Measurements from ENCODE around the gene AHDC1.

AHDC1 gene

GRCh38 chr1:27632387-27633297 is 28.7 kb upstream of the AHDC1 start:
- TF ChIP-seq, protein P1, sequence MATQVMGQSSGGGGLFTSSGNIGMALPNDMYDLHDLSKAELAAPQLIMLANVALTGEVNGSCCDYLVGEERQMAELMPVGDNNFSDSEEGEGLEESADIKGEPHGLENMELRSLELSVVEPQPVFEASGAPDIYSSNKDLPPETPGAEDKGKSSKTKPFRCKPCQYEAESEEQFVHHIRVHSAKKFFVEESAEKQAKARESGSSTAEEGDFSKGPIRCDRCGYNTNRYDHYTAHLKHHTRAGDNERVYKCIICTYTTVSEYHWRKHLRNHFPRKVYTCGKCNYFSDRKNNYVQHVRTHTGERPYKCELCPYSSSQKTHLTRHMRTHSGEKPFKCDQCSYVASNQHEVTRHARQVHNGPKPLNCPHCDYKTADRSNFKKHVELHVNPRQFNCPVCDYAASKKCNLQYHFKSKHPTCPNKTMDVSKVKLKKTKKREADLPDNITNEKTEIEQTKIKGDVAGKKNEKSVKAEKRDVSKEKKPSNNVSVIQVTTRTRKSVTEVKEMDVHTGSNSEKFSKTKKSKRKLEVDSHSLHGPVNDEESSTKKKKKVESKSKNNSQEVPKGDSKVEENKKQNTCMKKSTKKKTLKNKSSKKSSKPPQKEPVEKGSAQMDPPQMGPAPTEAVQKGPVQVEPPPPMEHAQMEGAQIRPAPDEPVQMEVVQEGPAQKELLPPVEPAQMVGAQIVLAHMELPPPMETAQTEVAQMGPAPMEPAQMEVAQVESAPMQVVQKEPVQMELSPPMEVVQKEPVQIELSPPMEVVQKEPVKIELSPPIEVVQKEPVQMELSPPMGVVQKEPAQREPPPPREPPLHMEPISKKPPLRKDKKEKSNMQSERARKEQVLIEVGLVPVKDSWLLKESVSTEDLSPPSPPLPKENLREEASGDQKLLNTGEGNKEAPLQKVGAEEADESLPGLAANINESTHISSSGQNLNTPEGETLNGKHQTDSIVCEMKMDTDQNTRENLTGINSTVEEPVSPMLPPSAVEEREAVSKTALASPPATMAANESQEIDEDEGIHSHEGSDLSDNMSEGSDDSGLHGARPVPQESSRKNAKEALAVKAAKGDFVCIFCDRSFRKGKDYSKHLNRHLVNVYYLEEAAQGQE (IDR thresholded peaks at IDR 0.05; ENCODE audit: low read depth), result no peak
- TF ChIP-seq YY1 (IDR thresholded peaks at IDR 0.05; ENCODE audit: low read depth) (no peak), TAF1 (IDR thresholded peaks at IDR 0.05; ENCODE audit: low read depth) (no peak), FOXM1 (IDR thresholded peaks at IDR 0.05; ENCODE audit: borderline replicate concordance, low read depth) (no peak), CREB1 (IDR thresholded peaks at IDR 0.05; ENCODE audit: low read depth) (no peak)
- TF ChIP-seq, protein P2, sequence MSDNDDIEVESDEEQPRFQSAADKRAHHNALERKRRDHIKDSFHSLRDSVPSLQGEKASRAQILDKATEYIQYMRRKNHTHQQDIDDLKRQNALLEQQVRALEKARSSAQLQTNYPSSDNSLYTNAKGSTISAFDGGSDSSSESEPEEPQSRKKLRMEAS (IDR thresholded peaks at IDR 0.05), result no peak

DNA sequence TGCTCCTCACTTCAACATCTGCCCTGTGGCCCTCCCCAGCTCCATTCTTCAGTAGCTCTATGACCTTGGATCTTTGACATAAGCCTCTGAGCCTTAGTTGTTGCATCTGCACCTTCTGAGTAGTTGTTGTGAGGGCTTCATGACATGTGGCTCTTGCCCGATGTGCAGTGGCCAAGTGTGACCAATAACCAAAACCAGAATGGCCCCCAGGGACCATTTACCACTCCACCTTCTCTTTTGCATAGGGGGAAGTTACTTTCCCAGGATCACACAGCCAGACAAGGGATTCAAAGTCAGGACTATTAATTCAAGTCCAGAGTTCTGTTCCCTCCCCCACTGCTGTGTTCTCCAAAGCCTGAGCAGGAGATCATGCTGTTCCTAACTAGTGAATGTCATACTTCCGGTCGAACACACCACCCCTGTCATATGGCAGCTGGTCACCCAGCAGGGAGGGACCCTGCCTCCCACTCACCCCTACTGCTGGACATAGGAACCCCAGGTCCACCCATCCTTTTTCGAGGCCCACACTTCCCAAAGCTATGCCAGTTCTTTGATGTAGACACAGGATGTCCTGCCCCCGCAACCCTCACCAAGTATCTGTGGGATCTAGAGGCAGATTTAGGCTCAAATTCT is 27.0 kb upstream of the AHDC1 start:
- TF ChIP-seq TEAD4 (IDR thresholded peaks at IDR 0.05), result no peak
- TF ChIP-seq TCF12 (IDR thresholded peaks at IDR 0.05; ENCODE audit: low read depth), result no peak

DNA sequence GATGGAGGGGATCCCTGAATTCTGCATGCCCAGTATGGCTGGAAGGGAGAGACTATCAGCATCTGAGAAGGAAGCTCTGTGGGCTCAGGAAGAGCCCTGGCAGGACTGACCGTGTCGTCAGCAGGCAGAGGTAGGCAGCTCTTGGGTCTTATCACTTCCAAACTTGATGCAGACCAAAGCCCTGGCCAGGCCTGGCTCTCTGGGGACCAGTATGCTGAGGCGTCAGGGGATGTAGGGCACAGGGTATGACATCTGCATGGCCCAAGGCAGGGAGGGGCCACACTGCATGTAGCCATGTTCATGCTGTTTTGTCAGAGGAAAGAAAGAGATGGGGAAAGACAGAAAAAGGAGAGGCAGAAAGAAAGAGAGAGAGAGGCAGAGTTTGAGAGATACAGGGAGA is 24.8 kb upstream of the AHDC1 start:
- no peak for TF ChIP-seq YY1 (IDR thresholded peaks at IDR 0.05; ENCODE audit: low read depth)
- TF ChIP-seq, protein P3, sequence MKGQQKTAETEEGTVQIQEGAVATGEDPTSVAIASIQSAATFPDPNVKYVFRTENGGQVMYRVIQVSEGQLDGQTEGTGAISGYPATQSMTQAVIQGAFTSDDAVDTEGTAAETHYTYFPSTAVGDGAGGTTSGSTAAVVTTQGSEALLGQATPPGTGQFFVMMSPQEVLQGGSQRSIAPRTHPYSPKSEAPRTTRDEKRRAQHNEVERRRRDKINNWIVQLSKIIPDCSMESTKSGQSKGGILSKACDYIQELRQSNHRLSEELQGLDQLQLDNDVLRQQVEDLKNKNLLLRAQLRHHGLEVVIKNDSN (IDR thresholded peaks at IDR 0.05), result no peak
- TF ChIP-seq CREB1 (IDR thresholded peaks at IDR 0.05; ENCODE audit: low read depth), result no peak
- no peak for TF ChIP-seq TAF1 (IDR thresholded peaks at IDR 0.05; ENCODE audit: low read depth)
- no peak for TF ChIP-seq CEBPB (IDR thresholded peaks at IDR 0.05)
- TF ChIP-seq NFIC (IDR thresholded peaks at IDR 0.05), result no peak
- TF ChIP-seq EGR1 (IDR thresholded peaks at IDR 0.05), result no peak
- no peak for TF ChIP-seq ZBTB7A (IDR thresholded peaks at IDR 0.05; ENCODE audit: low read depth)
- no peak for TF ChIP-seq FOXM1 (IDR thresholded peaks at IDR 0.05; ENCODE audit: borderline replicate concordance, low read depth)
- TF ChIP-seq RAD21 (IDR thresholded peaks at IDR 0.05; ENCODE audit: low read depth), result no peak
- TF ChIP-seq, protein P2 (IDR thresholded peaks at IDR 0.05), result no peak
- TF ChIP-seq, protein P1 (IDR thresholded peaks at IDR 0.05; ENCODE audit: low read depth), result no peak
- no peak for TF ChIP-seq EP300 (IDR thresholded peaks at IDR 0.05; ENCODE audit: borderline replicate concordance)

DNA sequence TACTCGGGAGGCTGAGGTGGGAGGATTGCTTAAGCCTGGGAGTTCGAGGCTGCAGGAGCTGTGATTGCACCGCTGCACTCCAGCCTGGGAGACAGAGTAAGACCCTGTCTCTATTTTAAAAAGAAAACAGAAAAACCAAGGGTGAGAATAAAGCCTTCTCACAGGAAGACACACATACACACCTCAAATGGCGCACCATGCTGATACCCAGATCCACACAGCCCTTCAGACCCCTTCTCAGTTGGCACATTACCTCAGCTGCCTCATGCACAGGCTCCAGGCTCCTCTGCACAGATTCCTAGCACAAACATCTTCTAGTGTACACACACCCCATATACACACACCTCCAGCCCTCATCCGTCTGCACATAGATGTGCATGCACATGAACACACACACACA is 23.1 kb upstream of the AHDC1 start:
- TF ChIP-seq FOXM1 (IDR thresholded peaks at IDR 0.05; ENCODE audit: borderline replicate concordance, low read depth), result no peak
- no peak for TF ChIP-seq TAF1 (IDR thresholded peaks at IDR 0.05; ENCODE audit: low read depth)
- TF ChIP-seq, protein P1 (IDR thresholded peaks at IDR 0.05; ENCODE audit: low read depth), result no peak

All from Ishikawa (cell line).